Liver (tissue), 9 donors: ENCODE results near the gene RNF151. TPM values are rescaled to one million over a fixed set of nuclear protein-coding genes. Genes with fewer than 3 reads are reported as not detected.
"Not testable (repeated sequence)": the region's sequence is repeated elsewhere in the genome, so short reads cannot be mapped to it uniquely, and the experiment has no call there.

Source experiments
- DNase-seq: peaks from one replicate; pipeline ENCODE4 v3.0.0-alpha.2; 2017; ENCODE audit warnings: low spot score
- H3K27ac ChIP-seq, 2 donors: one replicate each; pipeline ENCODE4 v1.7.0; 2013; ENCODE audit warnings: inconsistent platforms in 2 of 2, low read length in 2 of 2, control low read depth in 1 of 2, low read depth in 1 of 2, mild to moderate bottlenecking in 1 of 2
- H3K27me3 ChIP-seq, 4 donors: one replicate each; pipeline versions ENCODE4 v1.6.1 to v1.7.0; 2013; ENCODE audit warnings: low read length in 3 of 4, inconsistent platforms in 1 of 4, mild to moderate bottlenecking in 1 of 4, moderate library complexity in 1 of 4; ENCODE audit not compliant: control insufficient read depth in 4 of 4, insufficient read depth in 4 of 4
- H3K36me3 ChIP-seq, 4 donors: one replicate each; pipeline versions ENCODE4 v1.6.1 to v1.7.0; 2013; ENCODE audit warnings: low read length in 3 of 4, mild to moderate bottlenecking in 3 of 4, low read depth in 1 of 4, moderate library complexity in 1 of 4; ENCODE audit not compliant: control insufficient read depth in 4 of 4, insufficient read depth in 3 of 4
- H3K4me1 ChIP-seq, 4 donors: one replicate each; pipeline versions ENCODE4 v1.6.1 to v1.7.0; 2013; ENCODE audit warnings: low read length in 3 of 4, mild to moderate bottlenecking in 3 of 4, moderate library complexity in 1 of 4; ENCODE audit not compliant: control insufficient read depth in 4 of 4, insufficient read depth in 4 of 4
- H3K4me3 ChIP-seq, 3 donors: one replicate each; pipeline versions ENCODE4 v1.6.1 to v1.7.0; 2013; ENCODE audit warnings: low read length in 3 of 3, control low read depth in 1 of 3, low read depth in 1 of 3, mild to moderate bottlenecking in 1 of 3
- H3K9ac ChIP-seq, 2 donors: one replicate each; pipeline ENCODE4 v1.7.0; 2013; ENCODE audit warnings: low read length in 2 of 2, mild to moderate bottlenecking in 2 of 2, moderate library complexity in 2 of 2, control low read depth in 1 of 2, low read depth in 1 of 2
- H3K9me3 ChIP-seq, 4 donors: one replicate each; pipeline versions ENCODE4 v1.6.1 to v1.7.0; 2013; ENCODE audit warnings: low read length in 3 of 4; ENCODE audit not compliant: control insufficient read depth in 4 of 4
- CTCF ChIP-seq: fragments of 150-350 bp; IDR thresholded peaks from 2 replicates; pipeline ENCODE4 v1.5.1; 2017; ENCODE audit warnings: improper control_type of control experiment, low read depth, low read length; ENCODE audit not compliant: missing input control
- FOXA1 ChIP-seq: IDR thresholded peaks from 2 replicates; pipeline ENCODE4 v1.6.1; 2016; ENCODE audit warnings: antibody characterized with exemption
- FOXA2 ChIP-seq: IDR thresholded peaks from 2 replicates; pipeline ENCODE4 v1.6.1; 2016; ENCODE audit warnings: antibody characterized with exemption
- GABPA ChIP-seq, 2 donors: IDR thresholded peaks in 1 of 2; conservative IDR thresholded peaks in 1 of 2; 2 replicates each; pipeline ENCODE4 v1.6.1; 2016; ENCODE audit warnings: antibody characterized with exemption in 2 of 2, mild to moderate bottlenecking in 1 of 2, moderate library complexity in 1 of 2
- HNF4A ChIP-seq, 2 donors: conservative IDR thresholded peaks; 2 replicates each; pipeline ENCODE4 v1.6.1; 2016; ENCODE audit warnings: antibody characterized with exemption in 2 of 2, mild to moderate bottlenecking in 2 of 2
- HNF4G ChIP-seq: IDR thresholded peaks from 2 replicates; pipeline ENCODE4 v1.6.1; 2016; ENCODE audit warnings: antibody characterized with exemption
- RAD21 ChIP-seq, 2 donors: IDR thresholded peaks; 2 replicates each; pipeline ENCODE4 v1.6.1; 2016; ENCODE audit warnings: antibody characterized with exemption in 2 of 2, mild to moderate bottlenecking in 2 of 2
- REST ChIP-seq: IDR thresholded peaks from 2 replicates; pipeline ENCODE4 v1.6.1; 2016; ENCODE audit warnings: antibody characterized with exemption, mild to moderate bottlenecking
- RXRA ChIP-seq, 2 donors: IDR thresholded peaks; 2 replicates each; pipeline ENCODE4 v1.6.1; 2017 to 2018; ENCODE audit warnings: antibody characterized with exemption in 2 of 2, mild to moderate bottlenecking in 1 of 2
- TAF1 ChIP-seq: conservative IDR thresholded peaks from 2 replicates; pipeline ENCODE4 v1.6.1; 2016; ENCODE audit warnings: antibody characterized with exemption, mild to moderate bottlenecking
- YY1 ChIP-seq: IDR thresholded peaks from 2 replicates; pipeline ENCODE4 v1.6.1; 2016; ENCODE audit warnings: antibody characterized with exemption, mild to moderate bottlenecking
- WGBS: extraction: QIAGEN DNeasy Blood & Tissue Kit; methylation state at CpG from one replicate; pipeline ENCODE4 v1.1.7; 2013; 5-methylcytosine and 5-hydroxymethylcytosine counted together
- polyA plus RNA-seq, 2 donors: library from polyadenylated mRNA; stranded (reverse) in 1 of 2; unstranded in 1 of 2; fragments of 200-250 nt in 1 of 2; fragments of >200 nt in 1 of 2; fragmentation: Nextera tagmentation in 1 of 2; extraction: Ambion mirVana in 1 of 2; gene quantifications; one replicate each; pipeline versions ENCODE4 v1.2.1 to v1.2.3, GENCODE V29; 2013 to 2015
- total RNA-seq, 2 donors: library from RNA; depleted of rRNA; stranded (reverse); fragments of >200 nt; gene quantifications; one replicate each; pipeline ENCODE4 v1.2.3, GENCODE V29; 2014
- donor health status: healthy.
- donor health status: healthy.
- donor health status: healthy.
- donor health status: healthy.
- donor health status: healthy.

Gene RNF151
- total and polyA plus RNA-seq, 4 donors, result not detected

- H3K9me3 ChIP-seq, result no peaks in the 10 kb centered on the region
- 87% methylated on average over 17 of the region's 17 CpGs for WGBS
- H3K27me3 ChIP-seq, result no peaks in the 10 kb centered on the region
- peaks cover 11 to 59% (median 43%) of the 10 kb centered on the region in 4 donors for H3K4me1 ChIP-seq
- no peak overlapping the region for H3K4me3 ChIP-seq
- peaks cover 4 to 26% (median 17%) of the 10 kb centered on the region in 4 donors for H3K36me3 ChIP-seq
- peak overlapping the region; percentile 51 to 62 for H3K27ac ChIP-seq
- no peak for DNase-seq
- no peak overlapping the region for H3K9ac ChIP-seq
- TF ChIP-seq CTCF (no peak), RXRA (IDR thresholded peaks at IDR 0.05) (no peak), TAF1 (no peak), YY1 (no peak), HNF4A (conservative IDR thresholded peaks at IDR 0.05) (no peak), HNF4G (no peak), GABPA (IDR thresholded peaks at IDR 0.05 in 1 of 2, conservative IDR thresholded peaks at IDR 0.05 in 1 of 2) (no peak), RAD21 (IDR thresholded peaks at IDR 0.05) (no peak), REST (no peak), FOXA2 (no peak), FOXA1 (no peak)
Observed at GRCh38 chr16:1938910-1939309, 27.7 kb upstream of the RNF151 start.

- peak overlapping the region in 1 of 2 donors; percentile 96 for H3K27ac ChIP-seq
- DNase-seq, H3K9me3 ChIP-seq, H3K4me3 ChIP-seq, H3K27me3 ChIP-seq, H3K9ac ChIP-seq: not testable (repeated sequence)
- H3K36me3 ChIP-seq, result peaks cover 4 to 26% (median 17%) of the 10 kb centered on the region in 4 donors
- H3K4me1 ChIP-seq, result peaks cover 11 to 61% (median 43%) of the 10 kb centered on the region in 4 donors
- 59% methylated on average over 8 of the region's 8 CpGs for WGBS
- TF ChIP-seq HNF4A (conservative IDR thresholded peaks at IDR 0.05), result peak in 1 of 2 donors; percentile 7
- TF ChIP-seq RXRA (IDR thresholded peaks at IDR 0.05), result peak in 1 of 2 donors; percentile 9
Observed at GRCh38 chr16:1939833-1940232, 26.8 kb upstream of the RNF151 start.
